Lung (tissue), 12 donors: ENCODE data around the gene PISD. TPM values are rescaled to one million over a fixed set of nuclear protein-coding genes. Genes with fewer than 3 reads are reported as not detected.
A peak's percentile ranks its signal among the peaks of the same experiment; 100 is the strongest.
"Not testable (repeated sequence)": the region's sequence is repeated elsewhere in the genome, so short reads cannot be mapped to it uniquely, and the experiment has no call there.

Experiments
- ATAC-seq: fragments of 200-7000 bp; cut with Tn5 transposase; one replicate; pipeline ENCODE4 v1.9.1; 2020; ENCODE audit warnings: moderate number of reproducible peaks; ENCODE audit not compliant: insufficient read depth, low FRiP score
- DNase-seq, 3 donors: peaks; one replicate each; pipeline ENCODE4 v3.0.0-alpha.2; 2013 to 2017
- H3K27ac ChIP-seq, 2 donors: one replicate each; pipeline ENCODE4 v1.5.1; 2013; ENCODE audit warnings: mild to moderate bottlenecking in 2 of 2, moderate library complexity in 2 of 2, control low read depth in 1 of 2, inconsistent platforms in 1 of 2, low read depth in 1 of 2, low read length in 1 of 2
- H3K27me3 ChIP-seq, 3 donors: one replicate each; pipeline ENCODE4 v1.5.1; 2013; ENCODE audit warnings: low read length in 2 of 3; ENCODE audit not compliant: control insufficient read depth in 3 of 3, insufficient read depth in 3 of 3
- H3K36me3 ChIP-seq, 4 donors: one replicate each; pipeline ENCODE4 v1.5.1; 2013; ENCODE audit warnings: low read length in 4 of 4, mild to moderate bottlenecking in 1 of 4, moderate library complexity in 1 of 4; ENCODE audit not compliant: control insufficient read depth in 4 of 4, insufficient read depth in 4 of 4
- H3K4me1 ChIP-seq, 5 donors: one replicate each; pipeline ENCODE4 v1.5.1; 2013; ENCODE audit warnings: low read length in 5 of 5, mild to moderate bottlenecking in 2 of 5, moderate library complexity in 1 of 5; ENCODE audit not compliant: control insufficient read depth in 5 of 5, insufficient read depth in 5 of 5
- H3K4me3 ChIP-seq: one replicate; pipeline ENCODE4 v1.5.1; 2013; ENCODE audit warnings: mild to moderate bottlenecking, control low read depth, moderate library complexity
- H3K9ac ChIP-seq, 2 donors: one replicate each; pipeline ENCODE4 v1.5.1; 2013; ENCODE audit warnings: low read length in 2 of 2, control low read depth in 1 of 2; ENCODE audit not compliant: insufficient read depth in 1 of 2
- H3K9me3 ChIP-seq, 4 donors: one replicate each; pipeline ENCODE4 v1.5.1; 2013; ENCODE audit warnings: low read length in 3 of 4, mild to moderate bottlenecking in 1 of 4, moderate library complexity in 1 of 4; ENCODE audit not compliant: control insufficient read depth in 4 of 4, insufficient read depth in 3 of 4
- WGBS, 2 donors: extraction: QIAGEN DNeasy Blood & Tissue Kit; methylation state at CpG; one replicate each; pipeline ENCODE4 v1.1.7; 2013; 5-methylcytosine and 5-hydroxymethylcytosine counted together
- polyA plus RNA-seq, 2 donors: library from polyadenylated mRNA; stranded (reverse); fragments of 200-250 nt; gene quantifications; one replicate each; pipeline ENCODE4 v1.2.1, GENCODE V29; 2013
- total RNA-seq, 2 donors: library from RNA; depleted of rRNA in 1 of 2; stranded (reverse); fragments of >200 nt in 1 of 2; gene quantifications; one replicate each; pipeline ENCODE4 v1.2.1, GENCODE V29; 2014 to 2021
- TF ChIP-seq, protein P1 (sequence below): IDR thresholded peaks from 2 replicates; pipeline ENCODE4 v1.5.1; 2012; ENCODE audit warnings: mild to moderate bottlenecking; ENCODE audit errors: control extremely low read depth, extremely low read depth
- donor health status: control.
- donor health status: control.
- donor health status: Bipolar disorder and iron deficiency.
- donor health status: healthy.
- donor health status: DM: yes; HTN: yes; CAD: no.

The PISD gene
- total and polyA plus RNA-seq, 4 donors = 25.7 to 94.6 (median 46.8) TPM

DNA sequence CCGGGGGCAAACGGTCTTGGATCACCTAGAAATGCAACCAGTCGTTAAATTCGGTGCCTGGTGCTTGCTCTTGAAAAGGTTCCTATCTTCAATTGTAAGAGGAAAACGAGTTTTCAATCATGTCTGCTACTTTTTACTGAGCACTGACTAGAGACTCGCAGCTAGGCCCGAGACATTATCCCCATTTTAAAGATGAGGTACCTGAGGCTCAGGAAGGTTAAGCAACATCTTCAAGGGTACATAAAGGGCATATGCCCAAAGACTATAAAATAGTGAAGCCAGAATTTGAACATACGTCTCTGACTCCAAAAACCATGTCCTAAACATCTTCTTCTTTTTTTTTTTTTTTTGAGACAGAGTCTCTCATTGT is 638 bp upstream of the PISD start:
- TF ChIP-seq, protein P1, sequence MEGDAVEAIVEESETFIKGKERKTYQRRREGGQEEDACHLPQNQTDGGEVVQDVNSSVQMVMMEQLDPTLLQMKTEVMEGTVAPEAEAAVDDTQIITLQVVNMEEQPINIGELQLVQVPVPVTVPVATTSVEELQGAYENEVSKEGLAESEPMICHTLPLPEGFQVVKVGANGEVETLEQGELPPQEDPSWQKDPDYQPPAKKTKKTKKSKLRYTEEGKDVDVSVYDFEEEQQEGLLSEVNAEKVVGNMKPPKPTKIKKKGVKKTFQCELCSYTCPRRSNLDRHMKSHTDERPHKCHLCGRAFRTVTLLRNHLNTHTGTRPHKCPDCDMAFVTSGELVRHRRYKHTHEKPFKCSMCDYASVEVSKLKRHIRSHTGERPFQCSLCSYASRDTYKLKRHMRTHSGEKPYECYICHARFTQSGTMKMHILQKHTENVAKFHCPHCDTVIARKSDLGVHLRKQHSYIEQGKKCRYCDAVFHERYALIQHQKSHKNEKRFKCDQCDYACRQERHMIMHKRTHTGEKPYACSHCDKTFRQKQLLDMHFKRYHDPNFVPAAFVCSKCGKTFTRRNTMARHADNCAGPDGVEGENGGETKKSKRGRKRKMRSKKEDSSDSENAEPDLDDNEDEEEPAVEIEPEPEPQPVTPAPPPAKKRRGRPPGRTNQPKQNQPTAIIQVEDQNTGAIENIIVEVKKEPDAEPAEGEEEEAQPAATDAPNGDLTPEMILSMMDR = no peak
- H3K4me3 ChIP-seq = peak overlapping the region; percentile 61
- H3K27ac ChIP-seq = peak overlapping the region; percentile 46 to 71
- no peaks in the 10 kb centered on the region for H3K9me3 ChIP-seq
- no peak for DNase-seq
- 60 to 63% methylated on average over 8 of the region's 8 CpGs for WGBS, 2 donors
- peaks cover 0 to 9% (median 8%) of the 10 kb centered on the region in 5 donors for H3K4me1 ChIP-seq
- H3K36me3 ChIP-seq = peaks cover 0 to 3% (median under 1%) of the 10 kb centered on the region in 4 donors
- H3K27me3 ChIP-seq = no peaks in the 10 kb centered on the region
- no peak overlapping the region for H3K9ac ChIP-seq
- ATAC-seq = no peak

DNA sequence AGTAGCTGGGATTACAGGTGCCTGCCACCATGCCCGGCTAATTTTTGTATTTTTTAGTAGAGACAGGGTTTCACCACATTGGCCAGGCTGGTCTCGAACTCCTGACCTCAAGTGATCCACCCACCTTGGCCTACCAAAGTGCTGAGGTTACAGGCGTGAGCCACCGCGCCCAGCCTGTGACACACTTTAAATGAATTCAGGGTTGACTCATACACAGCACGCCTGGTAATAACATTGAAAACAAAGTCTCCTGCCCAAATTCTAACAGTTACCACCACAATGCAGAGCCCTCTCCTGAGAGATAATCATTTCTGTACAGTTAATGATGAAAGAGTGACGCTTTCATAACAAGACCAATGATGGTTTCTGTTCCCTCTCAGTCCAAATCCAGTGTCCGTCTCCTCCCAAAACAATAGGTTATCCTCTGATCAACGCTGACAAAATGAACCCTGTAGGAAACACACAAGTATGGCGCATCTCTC is 1.1 kb downstream of the PISD start:
- not testable (repeated sequence) for H3K36me3 ChIP-seq, H3K4me3 ChIP-seq, H3K27me3 ChIP-seq, H3K9me3 ChIP-seq, H3K4me1 ChIP-seq, H3K27ac ChIP-seq, ATAC-seq, DNase-seq
- WGBS, 2 donors = 48 to 72% methylated on average over 10 of the region's 10 CpGs
- peak overlapping the region; percentile 86 to 88 for H3K9ac ChIP-seq

DNA sequence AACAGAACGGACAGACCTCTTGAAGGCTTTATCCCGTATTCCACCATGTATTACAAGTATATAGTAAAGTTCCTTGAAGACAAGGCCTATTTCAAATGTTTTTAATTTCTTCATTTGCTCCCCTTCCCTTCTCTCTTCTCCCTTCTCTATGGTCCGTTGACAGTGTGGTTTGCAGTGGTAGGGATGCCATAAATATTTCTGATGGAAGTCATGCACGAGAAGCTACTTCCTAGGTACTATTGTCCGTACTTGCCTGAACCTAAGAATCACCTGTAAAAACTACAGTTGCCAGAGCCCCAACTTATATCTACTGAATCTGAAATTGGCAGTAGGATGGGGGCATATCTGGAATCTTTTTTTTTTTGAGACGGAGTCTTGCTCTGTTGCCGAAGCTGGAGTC is 2.8 kb downstream of the PISD start:
- Histone ChIP-seq H3K4me1 (peaks cover 0 to 11% (median 8%) of the 10 kb centered on the region in 5 donors), H3K27me3 (no peaks in the 10 kb centered on the region), H3K36me3 (peaks cover 0 to 3% (median under 1%) of the 10 kb centered on the region in 4 donors), H3K9ac (no peak overlapping the region), H3K4me3 (no peak overlapping the region), H3K9me3 (no peaks in the 10 kb centered on the region), H3K27ac (no peak overlapping the region)
- TF ChIP-seq, protein P1 = no peak
- no peak for ATAC-seq
- 87 to 90% methylated on average over 7 of the region's 7 CpGs for WGBS, 2 donors
- no peak for DNase-seq

DNA sequence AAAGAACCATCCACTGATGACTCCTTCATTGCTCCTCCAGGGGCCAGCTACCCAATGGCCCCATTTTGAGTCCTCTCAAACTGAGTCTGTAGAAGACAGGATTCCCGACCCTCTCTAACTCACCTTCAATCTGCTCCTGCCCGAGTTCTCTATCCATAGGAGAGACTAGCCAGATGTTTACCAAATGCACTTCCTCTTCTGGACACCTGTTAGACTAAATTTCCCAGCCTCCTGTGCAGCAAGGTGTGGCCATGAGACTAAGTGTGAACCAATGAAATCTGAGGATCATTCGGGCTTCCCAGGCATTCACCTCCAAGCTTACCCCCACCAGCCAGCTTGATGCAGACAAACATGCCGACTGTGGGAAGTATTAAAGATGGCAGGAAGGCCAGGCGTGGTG is 7.6 kb downstream of the PISD start:
- no peak overlapping the region for H3K9ac ChIP-seq
- no peak for DNase-seq
- WGBS, 2 donors = 93 to 95% methylated on average over 5 of the region's 5 CpGs
- no peak for ATAC-seq
- no peak overlapping the region for H3K27ac ChIP-seq
- H3K4me1 ChIP-seq = peaks cover 0 to 6% (median 0%) of the 10 kb centered on the region in 5 donors
- H3K9me3 ChIP-seq = no peaks in the 10 kb centered on the region
- peaks cover 0 to 4% (median 1%) of the 10 kb centered on the region in 4 donors for H3K36me3 ChIP-seq
- H3K4me3 ChIP-seq = no peak overlapping the region
- no peaks in the 10 kb centered on the region for H3K27me3 ChIP-seq
- TF ChIP-seq, protein P1 = no peak
